DMS153 treated with DMSO at 0.1 percent for 48 hours (cell line): Measurements from ENCODE around the gene KAT6B.
"Not testable (repeated sequence)": the region's sequence is repeated elsewhere in the genome, so short reads cannot be mapped to it uniquely, and the experiment has no call there.

Source experiments
- DNase-seq: peaks from one replicate; lab custom pipeline; 2025; ENCODE audit not compliant: unreplicated experiment; lab: John Stamatoyannopoulos, UW

KAT6B gene

DNA sequence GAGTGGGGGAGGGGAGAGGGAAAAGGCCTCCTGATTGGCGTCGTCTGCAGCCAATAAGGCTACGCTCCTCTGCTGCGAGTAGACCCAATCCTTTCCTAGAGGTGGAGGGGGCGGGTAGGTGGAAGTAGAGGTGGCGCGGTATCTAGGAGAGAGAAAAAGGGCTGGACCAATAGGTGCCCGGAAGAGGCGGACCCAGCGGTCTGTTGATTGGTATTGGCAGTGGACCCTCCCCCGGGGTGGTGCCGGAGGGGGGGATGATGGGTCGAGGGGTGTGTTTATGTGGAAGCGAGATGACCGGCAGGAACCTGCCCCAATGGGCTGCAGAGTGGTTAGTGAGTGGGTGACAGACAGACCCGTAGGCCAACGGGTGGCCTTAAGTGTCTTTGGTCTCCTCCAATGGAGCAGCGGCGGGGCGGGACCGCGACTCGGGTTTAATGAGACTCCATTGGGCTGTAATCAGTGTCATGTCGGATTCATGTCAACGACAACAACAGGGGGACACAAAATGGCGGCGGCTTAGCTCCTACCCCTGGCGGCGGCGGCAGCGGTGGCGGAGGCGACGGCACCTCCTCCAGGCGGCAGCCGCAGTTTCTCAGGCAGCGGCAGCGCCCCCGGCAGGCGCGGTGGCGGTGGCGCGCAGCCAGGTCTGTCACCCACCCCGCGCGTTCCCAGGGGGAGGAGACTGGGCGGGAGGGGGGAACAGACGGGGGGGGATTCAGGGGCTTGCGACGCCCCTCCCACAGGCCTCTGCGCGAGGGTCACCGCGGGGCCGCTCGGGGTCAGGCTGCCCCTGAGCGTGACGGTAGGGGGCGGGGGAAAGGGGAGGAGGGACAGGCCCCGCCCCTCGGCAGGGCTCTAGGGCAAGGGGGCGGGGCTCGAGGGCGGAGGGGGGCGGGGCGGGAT is at the start of gene KAT6B:
Gene KAT6B (plus strand): TSS at position 459 of the 903 bp plus-strand sequence. CDS start 16,258 bp downstream, outside the sequence.
- DNase-seq: peak; percentile 99

GRCh38 chr10:74778436-74779094 is 47.8 kb upstream of the KAT6B start:
- DNase-seq: no peak

- DNase-seq: not testable (repeated sequence)
These were observed 44.5 kb upstream of the KAT6B start for GRCh38 chr10:74781870-74782269.

- DNase-seq: no peak
These were observed 41.9 kb upstream of the KAT6B start for GRCh38 chr10:74784462-74784861.

DNA sequence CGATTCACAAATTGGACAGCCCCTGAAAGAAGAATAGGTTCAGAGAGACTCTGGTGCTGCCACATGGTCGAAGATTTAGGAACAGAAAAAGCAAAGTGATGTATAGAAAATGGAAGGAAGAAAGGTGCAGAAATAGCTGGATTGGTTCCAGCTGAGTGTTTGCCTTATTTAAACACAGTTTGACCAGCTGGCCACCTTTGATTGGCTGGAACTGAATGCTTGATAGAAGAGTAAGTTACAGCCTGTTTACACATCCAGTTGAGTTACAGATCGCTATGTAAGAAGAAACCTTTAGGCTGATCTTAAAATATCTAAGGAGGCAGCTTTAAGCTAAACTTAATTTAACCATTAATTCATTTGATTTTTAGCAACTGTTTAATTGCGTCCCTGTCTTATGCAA is 40.3 kb upstream of the KAT6B start:
- DNase-seq: peak; percentile 26

DNA sequence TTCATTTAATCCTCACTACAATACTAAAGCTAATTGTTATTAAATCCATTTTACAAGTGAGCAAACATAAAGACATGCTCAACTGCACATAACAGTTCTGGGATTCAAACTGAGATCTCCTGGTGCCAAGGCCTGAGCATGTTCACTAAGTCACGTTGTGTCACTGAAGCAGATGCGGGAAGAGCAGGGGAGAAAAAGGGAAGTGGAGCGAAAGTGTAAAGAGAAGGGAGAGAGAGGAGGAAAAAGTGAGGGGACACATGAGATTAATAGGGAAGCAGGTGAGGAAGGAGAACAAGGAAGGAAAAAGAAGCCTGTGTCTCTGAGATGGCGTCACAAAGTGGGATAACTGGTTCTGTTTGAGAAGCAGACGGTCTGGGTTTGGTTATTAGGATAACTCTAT is 38.9 kb upstream of the KAT6B start:
- no peak for DNase-seq

DNA sequence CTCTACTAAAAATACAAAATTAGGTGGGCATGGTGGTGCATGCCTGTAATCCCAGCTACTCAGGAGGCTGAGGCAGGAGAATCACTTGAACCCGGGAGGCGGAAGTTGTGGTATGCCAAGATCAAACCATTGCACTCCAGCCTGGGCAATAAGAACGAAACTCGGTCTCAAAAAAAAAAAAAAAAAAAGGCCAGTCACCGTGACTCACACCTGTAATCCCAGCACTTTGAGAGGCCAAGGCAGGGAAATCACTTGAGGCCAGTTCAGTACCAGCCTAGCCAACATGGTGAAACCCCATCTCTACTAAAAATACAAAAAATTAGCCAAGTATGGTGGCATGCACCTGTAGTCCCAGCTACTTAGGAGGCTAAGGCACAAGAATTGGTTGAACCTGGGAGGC is 34.4 kb upstream of the KAT6B start:
- DNase-seq: not testable (repeated sequence)

DNA sequence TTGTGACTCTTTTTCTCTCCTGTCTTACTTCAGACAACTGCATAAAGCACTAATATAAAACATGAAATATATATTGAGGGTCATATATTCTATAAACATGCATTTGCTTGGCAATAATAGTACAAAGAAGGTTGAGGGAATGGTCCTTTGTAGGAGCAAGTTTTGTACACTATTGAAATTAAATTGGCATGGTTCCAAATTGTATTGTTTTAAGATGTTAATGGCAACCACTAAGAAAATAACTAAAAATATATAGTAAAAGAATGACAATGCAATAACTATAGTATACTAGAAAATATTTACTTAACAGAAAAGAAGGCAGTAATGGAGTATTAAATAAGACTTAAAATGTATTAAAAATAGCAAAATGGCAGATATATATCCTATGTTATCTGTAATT is 33.7 kb upstream of the KAT6B start:
- DNase-seq: no peak

GRCh38 chr10:74793240-74793639 is 33.2 kb upstream of the KAT6B start:
- DNase-seq: not testable (repeated sequence)

DNA sequence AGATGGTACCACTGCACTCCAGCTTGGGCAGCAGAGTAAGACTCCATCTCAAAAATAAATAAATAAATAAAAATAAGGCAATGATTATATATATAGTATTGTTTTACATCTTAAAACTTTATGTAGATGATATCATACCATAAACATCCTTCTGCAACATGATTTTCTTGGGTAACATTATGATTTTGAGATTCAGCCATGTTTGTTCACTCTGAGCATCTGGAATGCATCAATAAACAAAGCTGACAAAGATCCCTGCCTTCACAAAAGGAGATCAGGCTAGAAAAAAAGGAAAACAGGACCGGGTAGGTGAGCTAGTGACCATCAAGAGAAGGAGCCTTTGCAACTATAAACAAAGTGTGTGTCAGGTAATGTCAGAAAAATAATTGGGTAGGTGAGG is 31.9 kb upstream of the KAT6B start:
- no peak for DNase-seq

DNA sequence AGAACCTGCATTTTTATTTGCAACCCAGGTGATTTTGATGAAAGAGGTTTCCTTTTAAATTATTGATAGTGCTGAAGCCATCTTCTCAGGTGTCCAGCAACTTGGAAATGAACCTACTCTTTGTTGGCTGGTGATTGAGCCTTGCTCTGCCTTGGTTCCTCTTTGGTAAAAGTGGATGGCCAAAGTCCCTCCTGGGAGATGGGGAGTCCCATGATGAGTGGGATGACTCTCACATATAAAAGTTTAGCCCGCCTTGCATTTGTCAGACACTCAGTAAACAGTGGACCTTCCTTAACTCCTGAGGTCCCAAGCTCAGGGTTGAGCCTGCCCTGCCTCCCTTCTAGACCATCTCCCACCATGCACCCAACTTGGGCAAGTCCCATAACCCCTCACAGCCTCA is 28.9 kb upstream of the KAT6B start:
- no peak for DNase-seq

- DNase-seq: peak; percentile 28
These were observed 26.6 kb upstream of the KAT6B start for GRCh38 chr10:74799721-74800221.

- DNase-seq: no peak
These were observed 25.0 kb upstream of the KAT6B start for GRCh38 chr10:74801447-74801846.

- no peak for DNase-seq
These were observed 17.9 kb upstream of the KAT6B start for GRCh38 chr10:74808501-74808900.

GRCh38 chr10:74810087-74810486 is 16.3 kb upstream of the KAT6B start:
- DNase-seq: no peak

GRCh38 chr10:74813381-74814259 is 12.8 kb upstream of the KAT6B start:
- no peak for DNase-seq

DNA sequence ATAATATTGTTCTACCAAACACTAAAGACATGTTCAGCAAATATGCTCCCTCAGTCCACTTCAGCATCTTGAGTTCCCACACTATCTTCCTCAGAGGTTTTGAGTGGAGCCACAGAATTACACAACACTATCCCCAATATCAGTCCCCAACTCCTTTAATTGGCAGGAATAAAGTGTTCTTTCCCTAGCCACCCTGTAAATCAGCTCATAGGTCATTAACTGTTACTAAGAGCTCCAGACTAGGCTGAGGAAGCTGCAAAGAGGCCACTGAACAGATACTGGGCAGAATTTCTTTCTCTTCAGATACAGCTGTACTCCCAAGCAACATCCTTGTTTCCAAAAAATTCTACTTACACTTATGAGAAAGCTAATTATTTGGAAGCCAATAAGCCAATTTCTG is 11.6 kb upstream of the KAT6B start:
- DNase-seq: no peak

DNA sequence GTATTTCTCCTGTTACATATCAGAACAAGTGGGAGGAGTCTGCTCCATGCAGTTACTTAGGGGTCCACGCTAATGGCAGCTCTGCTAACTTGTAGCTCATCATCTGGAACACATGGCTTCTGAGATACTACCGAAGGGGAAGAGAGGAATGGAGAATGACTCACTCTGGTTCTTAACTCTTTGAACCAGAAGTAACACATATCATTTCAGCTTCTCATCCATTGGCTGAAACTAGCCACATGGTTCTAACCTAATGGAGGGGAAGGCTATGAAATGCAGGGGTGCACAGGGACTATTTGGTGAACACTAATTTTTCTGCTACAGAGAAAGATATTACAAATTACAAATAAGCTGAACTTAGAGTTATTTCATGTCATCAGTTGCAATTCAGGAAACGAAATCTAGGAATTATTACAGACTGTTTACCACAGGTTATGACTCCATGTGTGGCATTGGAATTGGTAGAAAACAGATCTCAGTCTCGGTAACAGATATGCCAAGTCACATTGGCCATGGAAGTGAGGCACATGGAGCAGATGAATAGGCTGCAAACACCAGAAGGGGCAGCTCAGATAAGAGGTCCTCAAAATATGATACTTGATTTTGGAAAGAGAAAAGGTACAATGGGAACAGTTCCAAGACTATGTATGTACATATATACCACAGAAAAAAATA is 9.4 kb upstream of the KAT6B start:
- no peak for DNase-seq

DNA sequence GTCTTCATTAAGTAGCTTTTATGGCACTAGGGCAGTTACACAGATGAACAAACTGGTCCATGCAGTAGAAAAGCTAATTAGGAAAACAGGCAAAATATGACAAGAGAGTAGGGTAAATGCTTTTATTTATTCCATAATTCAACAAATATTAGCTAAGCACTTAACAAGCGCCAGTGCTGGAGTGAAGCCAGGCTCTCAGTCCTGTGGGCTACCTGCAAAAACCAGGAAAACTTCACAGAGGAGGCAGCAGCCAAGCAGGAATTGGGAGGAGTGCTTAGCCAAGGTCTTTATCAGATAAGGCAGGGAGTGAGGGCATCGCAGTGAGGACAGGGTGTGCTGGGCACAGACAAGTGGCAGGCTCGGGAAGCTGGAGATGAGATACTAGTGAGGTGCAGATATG is 4.9 kb upstream of the KAT6B start:
- DNase-seq: peak; percentile 89

DNA sequence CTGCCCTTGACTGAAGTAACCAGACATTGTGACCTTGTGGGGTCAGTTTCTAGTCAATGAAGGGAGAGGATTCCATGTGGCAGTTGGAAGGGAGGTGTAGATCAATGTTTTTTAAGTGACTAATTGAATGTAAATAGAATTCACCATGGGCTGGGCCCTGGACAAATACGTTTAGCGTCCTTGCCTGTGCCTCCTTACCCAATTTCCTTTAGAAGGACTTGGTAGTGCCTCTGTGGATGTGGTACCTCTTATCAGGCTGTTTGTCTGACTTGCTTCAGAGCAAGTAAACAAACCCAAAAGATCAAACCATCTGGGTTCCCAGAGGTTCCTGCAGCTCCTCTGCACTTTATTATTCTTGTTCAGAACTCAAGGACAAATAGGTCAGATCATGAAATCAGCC is 4.3 kb upstream of the KAT6B start:
- no peak for DNase-seq
